MM.1S (cell line): ENCODE data around the gene DDC.

Source experiments
- DNase-seq: peaks from one replicate; pipeline ENCODE4 v3.0.0-alpha.2; 2015
- H2AFZ ChIP-seq: fragments of 300-600 bp; sonication (generic); 2 replicates; pipeline ENCODE4 v1.6.0; 2016; ENCODE audit warnings: antibody characterized with exemption, low read length
- H3F3A ChIP-seq: fragments of 300-600 bp; sonication (generic); 2 replicates; pipeline ENCODE4 v1.6.1; 2016; ENCODE audit warnings: mild to moderate bottlenecking, antibody characterized with exemption, low read length, moderate library complexity, mixed read lengths; ENCODE audit not compliant: insufficient read depth
- H3K27ac ChIP-seq: fragments of 300-600 bp; sonication (generic); 2 replicates; pipeline ENCODE4 v1.5.1; 2016; ENCODE audit warnings: mild to moderate bottlenecking, low read length
- H3K27me3 ChIP-seq: fragments of 300-600 bp; sonication (generic); replicated peaks from 2 replicates; pipeline ENCODE4 v1.6.0; 2016; ENCODE audit warnings: low read length; ENCODE audit not compliant: insufficient read depth
- H3K36me3 ChIP-seq: fragments of 300-600 bp; sonication (generic); replicated peaks from 2 replicates; pipeline ENCODE4 v1.6.1; 2016; ENCODE audit warnings: mild to moderate bottlenecking, low read length, mixed read lengths; ENCODE audit not compliant: insufficient read depth
- H3K4me1 ChIP-seq: fragments of 300-600 bp; sonication (generic); 2 replicates; pipeline ENCODE4 v1.6.1; 2016; ENCODE audit warnings: low read length, mixed read lengths
- H3K4me2 ChIP-seq: fragments of 300-600 bp; sonication (generic); 2 replicates; pipeline ENCODE4 v1.6.0; 2016; ENCODE audit warnings: low read depth, low read length
- H3K4me3 ChIP-seq: fragments of 300-600 bp; sonication (generic); 2 replicates; pipeline ENCODE4 v1.5.1; 2016; ENCODE audit warnings: low read length, mixed read lengths
- H3K79me2 ChIP-seq: fragments of 300-600 bp; sonication (generic); 2 replicates; pipeline ENCODE4 v1.6.1; 2016; ENCODE audit warnings: mixed run types, low read length, mixed read lengths
- H3K9ac ChIP-seq: fragments of 300-600 bp; sonication (generic); 2 replicates; pipeline ENCODE4 v1.6.1; 2016; ENCODE audit warnings: low read length, mixed read lengths
- H3K9me2 ChIP-seq: fragments of 300-600 bp; sonication (generic); replicated peaks from 2 replicates; pipeline ENCODE4 v1.6.1; 2016; ENCODE audit warnings: mild to moderate bottlenecking, low read length, mixed read lengths; ENCODE audit not compliant: insufficient read depth
- H3K9me3 ChIP-seq: fragments of 300-600 bp; sonication (generic); replicated peaks from 2 replicates; pipeline ENCODE4 v1.6.1; 2016; ENCODE audit warnings: mild to moderate bottlenecking, low read length, mixed read lengths; ENCODE audit not compliant: insufficient read depth
- H4K20me1 ChIP-seq: fragments of 300-600 bp; sonication (generic); 2 replicates; pipeline ENCODE4 v1.6.1; 2016; ENCODE audit warnings: mild to moderate bottlenecking, low read length, moderate library complexity, mixed read lengths; ENCODE audit not compliant: insufficient read depth
- EZH2 ChIP-seq: fragments of 300-600 bp; sonication (generic); optimal IDR thresholded peaks from 2 replicates; pipeline ENCODE3; 2017; ENCODE audit warnings: low read depth, mild to moderate bottlenecking, antibody characterized with exemption, low read length, mixed read lengths
- EZH2phosphoT487 ChIP-seq: fragments of 300-600 bp; sonication (generic); IDR thresholded peaks from 2 replicates; pipeline ENCODE4 v1.6.1; 2018; ENCODE audit warnings: antibody characterized with exemption, low read length
- TF ChIP-seq, protein P1 (sequence below): fragments of 300-600 bp; sonication (generic); IDR thresholded peaks from 2 replicates; pipeline ENCODE4 v1.5.1; 2016; ENCODE audit warnings: antibody characterized with exemption, low read length, mixed read lengths

The DDC gene

DNA sequence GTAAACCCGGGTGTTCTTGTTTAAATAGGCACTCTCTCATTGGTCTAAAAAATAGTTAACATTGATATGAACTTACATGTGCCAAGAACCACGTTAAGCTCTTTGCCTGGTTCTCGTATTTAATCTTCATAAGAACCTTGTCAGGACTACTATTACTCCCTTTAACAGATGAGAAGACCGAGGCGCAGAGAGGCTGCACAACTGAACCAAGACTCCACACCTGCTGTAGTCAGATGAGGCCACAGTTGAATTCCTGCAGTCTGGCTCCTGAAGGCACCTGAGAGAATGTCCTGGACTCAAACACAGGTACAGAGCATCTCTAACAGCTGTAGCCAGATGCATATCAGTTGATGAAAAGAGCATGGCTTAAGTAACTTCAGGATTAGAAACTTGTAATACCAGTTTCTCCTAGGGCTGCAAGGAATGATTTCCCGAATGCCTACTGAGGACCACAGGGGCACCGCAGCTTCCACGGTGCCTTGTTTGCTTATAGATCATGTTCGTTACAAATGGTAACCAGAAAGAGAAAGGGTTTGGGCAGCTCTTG, 9.5 kb downstream of the DDC start:
- no peaks in the 10 kb centered on the region for H4K20me1 ChIP-seq
- no peaks in the 10 kb centered on the region for H3K9me3 ChIP-seq
- H3F3A ChIP-seq, result no peaks in the 10 kb centered on the region
- H3K4me2 ChIP-seq, result no peak overlapping the region
- H3K4me3 ChIP-seq, result no peak overlapping the region
- no peaks in the 10 kb centered on the region for H3K79me2 ChIP-seq
- no peak overlapping the region for H2AFZ ChIP-seq
- H3K9ac ChIP-seq, result no peak overlapping the region
- H3K9me2 ChIP-seq, result no peaks in the 10 kb centered on the region
- no peak overlapping the region for H3K27ac ChIP-seq
- no peaks in the 10 kb centered on the region for H3K4me1 ChIP-seq
- no peaks in the 10 kb centered on the region for H3K27me3 ChIP-seq
- H3K36me3 ChIP-seq, result no peaks in the 10 kb centered on the region
- no peak for DNase-seq
- TF ChIP-seq, protein P1, sequence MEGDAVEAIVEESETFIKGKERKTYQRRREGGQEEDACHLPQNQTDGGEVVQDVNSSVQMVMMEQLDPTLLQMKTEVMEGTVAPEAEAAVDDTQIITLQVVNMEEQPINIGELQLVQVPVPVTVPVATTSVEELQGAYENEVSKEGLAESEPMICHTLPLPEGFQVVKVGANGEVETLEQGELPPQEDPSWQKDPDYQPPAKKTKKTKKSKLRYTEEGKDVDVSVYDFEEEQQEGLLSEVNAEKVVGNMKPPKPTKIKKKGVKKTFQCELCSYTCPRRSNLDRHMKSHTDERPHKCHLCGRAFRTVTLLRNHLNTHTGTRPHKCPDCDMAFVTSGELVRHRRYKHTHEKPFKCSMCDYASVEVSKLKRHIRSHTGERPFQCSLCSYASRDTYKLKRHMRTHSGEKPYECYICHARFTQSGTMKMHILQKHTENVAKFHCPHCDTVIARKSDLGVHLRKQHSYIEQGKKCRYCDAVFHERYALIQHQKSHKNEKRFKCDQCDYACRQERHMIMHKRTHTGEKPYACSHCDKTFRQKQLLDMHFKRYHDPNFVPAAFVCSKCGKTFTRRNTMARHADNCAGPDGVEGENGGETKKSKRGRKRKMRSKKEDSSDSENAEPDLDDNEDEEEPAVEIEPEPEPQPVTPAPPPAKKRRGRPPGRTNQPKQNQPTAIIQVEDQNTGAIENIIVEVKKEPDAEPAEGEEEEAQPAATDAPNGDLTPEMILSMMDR, result no peak
- TF ChIP-seq EZH2 (no peak), EZH2phosphoT487 (no peak)

DNA sequence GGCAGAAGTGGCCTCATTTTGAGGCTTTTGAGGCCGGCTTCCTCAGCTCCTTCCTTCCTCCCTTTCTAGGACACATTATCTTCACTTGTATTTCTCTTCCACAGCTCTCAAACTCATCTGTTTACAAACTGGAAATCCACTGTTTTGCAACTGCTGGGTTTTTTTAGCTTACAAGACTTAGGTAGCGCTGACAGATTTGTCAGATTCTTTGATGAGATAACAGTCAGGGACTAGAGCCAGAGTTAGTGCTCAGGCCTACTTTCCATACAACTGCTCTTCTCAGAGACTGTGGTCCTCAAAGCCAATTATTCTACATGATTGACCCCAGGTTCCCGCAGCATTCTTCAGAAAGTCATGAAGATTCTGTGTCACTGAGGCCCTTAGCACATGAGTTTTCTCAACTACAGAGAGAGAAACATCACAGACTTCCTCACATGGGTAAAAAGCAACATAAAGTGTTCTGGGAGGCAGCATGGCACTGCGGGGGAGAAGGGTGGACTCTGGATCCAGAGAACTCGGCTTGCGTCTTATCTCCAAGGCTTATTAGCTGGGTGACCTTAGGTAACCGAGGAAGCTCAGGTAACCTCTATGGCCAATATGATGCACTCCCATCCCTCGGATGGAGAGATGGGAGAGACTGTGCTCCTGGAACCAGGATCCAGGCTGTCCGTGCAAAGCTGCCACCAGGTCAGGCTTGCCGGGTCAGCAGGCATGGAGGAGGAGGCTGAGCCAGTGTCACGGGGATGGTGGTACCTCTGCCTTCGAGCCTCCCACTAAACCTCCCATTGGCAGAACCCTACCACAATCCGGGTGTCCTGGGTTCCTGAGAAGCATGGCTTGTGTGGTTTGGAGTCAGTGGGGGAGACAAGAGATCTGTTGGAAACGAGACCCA, 10.5 kb downstream of the DDC start:
- Histone ChIP-seq H3K4me1 (no peaks in the 10 kb centered on the region), H3K9me3 (no peaks in the 10 kb centered on the region), H3F3A (no peaks in the 10 kb centered on the region), H3K4me2 (no peak overlapping the region), H3K9me2 (no peaks in the 10 kb centered on the region), H3K27ac (no peak overlapping the region), H4K20me1 (no peaks in the 10 kb centered on the region), H2AFZ (no peak overlapping the region), H3K4me3 (no peak overlapping the region), H3K27me3 (no peaks in the 10 kb centered on the region), H3K36me3 (no peaks in the 10 kb centered on the region), H3K79me2 (no peaks in the 10 kb centered on the region), H3K9ac (no peak overlapping the region)
- DNase-seq, result no peak
- TF ChIP-seq EZH2phosphoT487 (no peak), EZH2 (no peak)
- TF ChIP-seq, protein P1, result no peak

DNA sequence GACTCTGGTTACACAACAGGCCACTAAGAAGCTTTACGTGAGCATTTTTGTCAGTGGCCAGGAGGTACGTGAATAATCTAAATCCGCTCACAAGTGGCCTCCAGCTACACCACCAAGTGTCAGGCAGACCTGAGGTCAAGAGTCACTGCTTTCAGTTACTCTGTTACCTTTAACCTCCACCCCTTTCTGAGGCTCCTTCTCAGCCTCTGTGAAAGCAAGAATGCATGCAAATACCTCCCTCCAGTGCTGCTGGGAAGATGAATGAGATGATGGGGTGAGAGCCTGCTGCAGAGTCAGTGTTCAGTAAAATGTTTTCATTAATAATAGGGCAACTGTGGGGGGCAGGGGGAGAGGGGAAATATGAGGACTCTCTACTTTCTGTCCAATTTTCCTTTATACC, 11.2 kb downstream of the DDC start:
- Histone ChIP-seq H3K27ac (no peak overlapping the region), H3F3A (no peaks in the 10 kb centered on the region), H3K4me1 (no peaks in the 10 kb centered on the region), H3K36me3 (no peaks in the 10 kb centered on the region), H3K9me3 (no peaks in the 10 kb centered on the region), H2AFZ (no peak overlapping the region), H3K4me2 (no peak overlapping the region), H3K27me3 (no peaks in the 10 kb centered on the region), H3K9me2 (no peaks in the 10 kb centered on the region), H4K20me1 (no peaks in the 10 kb centered on the region), H3K79me2 (no peaks in the 10 kb centered on the region), H3K4me3 (no peak overlapping the region), H3K9ac (no peak overlapping the region)
- no peak for TF ChIP-seq EZH2phosphoT487
- no peak for TF ChIP-seq EZH2
- no peak for DNase-seq

DNA sequence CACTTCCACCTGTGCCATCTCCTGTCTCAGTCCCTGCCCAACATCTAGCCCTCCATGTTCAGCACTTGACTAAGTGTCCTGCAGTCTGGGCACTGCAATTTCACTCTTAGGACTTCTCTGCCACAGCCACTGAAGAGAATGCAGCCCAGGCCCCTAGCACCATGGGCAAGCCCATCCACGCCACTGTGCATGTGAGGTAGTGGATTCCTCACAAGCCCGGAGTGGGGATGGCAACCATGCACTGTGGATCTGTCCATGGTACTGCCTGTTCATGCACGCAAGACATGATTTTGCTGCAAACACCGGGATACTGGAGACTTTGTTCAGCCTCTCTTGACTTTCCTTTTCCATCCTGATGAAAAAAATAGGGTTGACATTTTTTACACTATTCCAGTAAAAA, 12.3 kb downstream of the DDC start:
- H3K79me2 ChIP-seq, result no peaks in the 10 kb centered on the region
- no peaks in the 10 kb centered on the region for H3K4me1 ChIP-seq
- H3K9ac ChIP-seq, result no peak overlapping the region
- TF ChIP-seq EZH2phosphoT487, result no peak
- no peak for TF ChIP-seq EZH2
- TF ChIP-seq, protein P1, result no peak
- no peaks in the 10 kb centered on the region for H3K27me3 ChIP-seq
- no peaks in the 10 kb centered on the region for H3K9me2 ChIP-seq
- H3K9me3 ChIP-seq, result no peaks in the 10 kb centered on the region
- no peak overlapping the region for H3K27ac ChIP-seq
- H3K4me3 ChIP-seq, result no peak overlapping the region
- H3K36me3 ChIP-seq, result no peaks in the 10 kb centered on the region
- no peak for DNase-seq
- H4K20me1 ChIP-seq, result no peaks in the 10 kb centered on the region
- H3F3A ChIP-seq, result no peaks in the 10 kb centered on the region
- H2AFZ ChIP-seq, result no peak overlapping the region
- no peak overlapping the region for H3K4me2 ChIP-seq
